KOPT-K1 (cell line): ENCODE results near the gene PKNOX2.

Experiments
- H3K27ac ChIP-seq: fragments of 200-600 bp; sonication (generic); 2 replicates; pipeline ENCODE4 v1.5.1; 2016; ENCODE audit warnings: antibody characterized with exemption, mild to moderate bottlenecking, low read depth, low read length; ENCODE audit not compliant: poor library complexity, severe bottlenecking
- H3K36me3 ChIP-seq: fragments of 200-600 bp; sonication (generic); 2 replicates; pipeline ENCODE4 v1.5.1; 2017; ENCODE audit warnings: antibody characterized with exemption, mild to moderate bottlenecking, low read length, moderate library complexity; ENCODE audit not compliant: insufficient read depth
- H3K9me3 ChIP-seq: fragments of 200-600 bp; sonication (generic); 2 replicates; pipeline ENCODE4 v1.5.1; 2017; ENCODE audit warnings: antibody characterized with exemption, low read length, mild to moderate bottlenecking; ENCODE audit not compliant: insufficient read depth, poor library complexity, severe bottlenecking

Gene PKNOX2

DNA sequence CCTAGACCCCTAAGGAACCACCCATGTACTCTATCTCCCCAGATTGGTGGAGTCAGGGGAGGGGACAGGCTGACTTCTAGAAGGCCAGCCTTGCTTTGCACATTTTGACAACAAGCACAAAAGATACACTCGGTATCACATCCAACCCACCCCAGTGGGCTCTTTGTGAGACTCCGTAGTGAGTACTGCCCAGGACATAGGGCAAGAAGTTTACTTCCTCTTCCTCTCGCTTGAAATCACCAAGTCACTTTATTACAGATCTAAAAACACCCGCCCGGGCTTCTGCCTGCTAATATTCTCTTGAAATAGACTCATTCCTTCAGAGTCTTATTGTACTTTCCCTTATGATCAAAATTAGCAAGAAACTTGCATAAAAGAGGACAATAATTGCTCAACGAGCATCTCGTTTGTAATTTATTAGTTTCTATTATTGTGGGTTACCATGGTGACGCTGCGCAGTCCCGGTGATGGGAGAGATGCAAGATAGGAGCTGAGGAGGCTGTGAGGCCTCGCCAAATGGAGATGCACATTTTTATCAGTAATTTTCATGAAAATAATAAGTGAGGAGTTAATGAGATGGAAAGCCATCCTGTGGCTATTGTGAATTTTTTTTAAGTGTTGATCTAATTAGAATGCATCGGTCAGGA, 234.6 kb downstream of the PKNOX2 start:
- no peak overlapping the region for H3K27ac ChIP-seq
- H3K9me3 ChIP-seq: no peaks in the 10 kb centered on the region
- no peaks in the 10 kb centered on the region for H3K36me3 ChIP-seq

DNA sequence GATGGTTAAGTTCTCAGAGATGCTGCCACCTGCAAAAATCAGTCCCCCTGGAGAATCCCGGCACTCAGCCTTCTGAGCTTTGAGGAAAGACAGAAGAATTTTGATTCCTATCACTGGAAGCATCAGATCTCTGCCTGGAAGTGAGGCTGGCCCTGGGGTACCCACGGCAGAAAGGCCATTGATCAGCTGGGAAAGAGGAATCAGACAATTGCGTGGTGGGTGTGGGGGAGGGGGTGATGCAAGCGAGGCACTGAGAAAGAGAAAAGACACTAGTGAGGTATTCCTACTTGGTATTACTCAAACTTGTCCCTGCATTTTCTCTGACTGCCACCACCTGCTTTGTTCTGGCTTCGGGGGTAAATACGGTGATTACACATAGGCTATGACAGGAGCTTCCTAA, 235.4 kb downstream of the PKNOX2 start:
- H3K9me3 ChIP-seq: no peaks in the 10 kb centered on the region
- no peak overlapping the region for H3K27ac ChIP-seq

DNA sequence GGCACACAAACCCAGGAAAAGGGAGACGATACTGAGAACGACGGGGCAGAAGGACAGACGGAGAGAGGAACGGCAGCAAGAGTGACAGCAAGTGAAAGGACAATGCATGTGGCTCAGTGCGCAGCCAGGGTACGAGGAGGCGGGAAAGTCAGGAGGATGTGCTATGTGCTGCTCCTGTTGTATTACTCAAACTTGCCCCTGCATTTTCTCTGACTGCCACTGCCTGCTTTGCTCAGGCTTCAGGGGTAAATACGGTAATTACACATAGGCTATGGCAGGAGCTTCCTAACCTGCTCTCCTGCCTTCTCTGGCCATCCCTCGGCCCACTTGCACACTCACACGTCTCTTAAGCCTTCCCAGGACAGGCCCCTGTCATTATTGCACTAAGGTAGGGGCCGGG, 236.7 kb downstream of the PKNOX2 start:
- H3K9me3 ChIP-seq: no peaks in the 10 kb centered on the region
- H3K36me3 ChIP-seq: no peaks in the 10 kb centered on the region
- no peak overlapping the region for H3K27ac ChIP-seq

More for the DNA sequence above, 235.4 kb downstream of the PKNOX2 start:
- H3K36me3 ChIP-seq: no peaks in the 10 kb centered on the region

DNA sequence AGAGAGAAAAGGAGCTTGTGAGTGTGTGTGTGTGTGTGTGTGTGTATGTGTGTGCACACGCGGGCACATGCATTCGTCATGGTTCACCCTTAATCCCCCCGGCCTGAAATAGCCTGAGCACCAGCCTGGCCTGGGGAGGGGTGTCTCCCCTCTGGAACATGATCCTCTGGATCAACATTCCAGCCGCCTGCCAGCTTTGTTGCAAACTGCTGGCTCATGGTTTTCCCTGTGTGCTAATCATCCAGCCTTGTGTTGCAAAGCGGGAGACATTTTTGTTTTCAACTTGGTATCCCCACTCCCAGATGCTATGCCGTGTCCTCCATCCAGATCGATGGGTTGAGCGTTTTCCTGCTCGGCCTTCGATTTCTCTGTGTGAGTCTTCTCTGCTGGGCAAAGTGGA, 237.2 kb downstream of the PKNOX2 start:
- Histone ChIP-seq H3K27ac (no peak overlapping the region), H3K9me3 (no peaks in the 10 kb centered on the region), H3K36me3 (no peaks in the 10 kb centered on the region)

DNA sequence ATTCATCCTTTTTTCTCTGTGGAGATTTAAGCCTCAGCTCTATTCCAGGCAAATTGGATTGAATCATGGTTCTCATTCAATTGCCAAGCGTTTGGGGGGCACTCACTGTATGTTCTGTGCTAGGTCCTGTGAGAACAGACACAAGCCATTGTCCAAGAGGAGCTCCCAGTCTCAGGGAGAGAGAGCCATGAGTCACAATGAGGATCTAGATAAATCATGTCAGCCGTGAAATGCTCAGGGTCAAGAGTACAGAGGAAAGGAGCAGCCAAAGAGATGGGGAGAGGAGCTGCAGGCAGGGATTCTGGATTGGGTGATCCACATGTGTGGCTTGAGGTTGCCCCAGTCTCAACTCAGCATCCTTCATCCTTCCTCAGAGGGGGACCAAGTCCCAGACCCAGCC, 237.9 kb downstream of the PKNOX2 start:
- Histone ChIP-seq H3K36me3 (no peaks in the 10 kb centered on the region), H3K9me3 (no peaks in the 10 kb centered on the region), H3K27ac (no peak overlapping the region)

DNA sequence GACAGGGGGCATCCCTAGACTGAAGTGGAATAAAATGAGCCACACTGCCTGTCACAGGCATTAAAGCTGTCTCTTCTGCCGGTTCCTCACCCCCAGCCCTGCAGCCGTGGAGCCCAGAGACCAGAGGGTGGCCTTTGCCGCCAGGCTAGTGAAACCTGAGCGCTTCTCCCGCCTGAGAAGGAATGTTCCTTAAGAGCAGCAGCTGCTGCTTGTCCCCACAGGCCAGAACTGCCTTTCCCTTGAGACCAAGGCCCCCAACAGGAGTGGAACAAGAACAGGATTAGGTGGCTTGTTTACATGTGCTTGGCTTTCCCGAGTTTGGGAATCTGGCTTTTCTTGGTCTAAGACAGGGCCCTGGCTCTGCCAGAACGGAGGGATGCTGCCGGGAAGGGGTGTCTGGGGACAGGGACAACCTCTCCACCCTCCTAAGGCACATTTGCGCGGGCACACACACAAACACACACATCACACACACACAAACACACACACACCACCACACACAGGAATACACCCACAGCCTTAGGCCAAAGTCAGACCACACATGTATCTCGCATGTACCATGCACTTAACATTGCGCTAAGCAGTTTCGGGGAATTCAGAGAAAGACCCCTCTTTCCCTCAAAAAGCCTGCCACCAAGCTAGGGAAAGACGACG, 239.7 kb downstream of the PKNOX2 start:
- H3K9me3 ChIP-seq: no peaks in the 10 kb centered on the region
- H3K36me3 ChIP-seq: no peaks in the 10 kb centered on the region
- H3K27ac ChIP-seq: no peak overlapping the region

DNA sequence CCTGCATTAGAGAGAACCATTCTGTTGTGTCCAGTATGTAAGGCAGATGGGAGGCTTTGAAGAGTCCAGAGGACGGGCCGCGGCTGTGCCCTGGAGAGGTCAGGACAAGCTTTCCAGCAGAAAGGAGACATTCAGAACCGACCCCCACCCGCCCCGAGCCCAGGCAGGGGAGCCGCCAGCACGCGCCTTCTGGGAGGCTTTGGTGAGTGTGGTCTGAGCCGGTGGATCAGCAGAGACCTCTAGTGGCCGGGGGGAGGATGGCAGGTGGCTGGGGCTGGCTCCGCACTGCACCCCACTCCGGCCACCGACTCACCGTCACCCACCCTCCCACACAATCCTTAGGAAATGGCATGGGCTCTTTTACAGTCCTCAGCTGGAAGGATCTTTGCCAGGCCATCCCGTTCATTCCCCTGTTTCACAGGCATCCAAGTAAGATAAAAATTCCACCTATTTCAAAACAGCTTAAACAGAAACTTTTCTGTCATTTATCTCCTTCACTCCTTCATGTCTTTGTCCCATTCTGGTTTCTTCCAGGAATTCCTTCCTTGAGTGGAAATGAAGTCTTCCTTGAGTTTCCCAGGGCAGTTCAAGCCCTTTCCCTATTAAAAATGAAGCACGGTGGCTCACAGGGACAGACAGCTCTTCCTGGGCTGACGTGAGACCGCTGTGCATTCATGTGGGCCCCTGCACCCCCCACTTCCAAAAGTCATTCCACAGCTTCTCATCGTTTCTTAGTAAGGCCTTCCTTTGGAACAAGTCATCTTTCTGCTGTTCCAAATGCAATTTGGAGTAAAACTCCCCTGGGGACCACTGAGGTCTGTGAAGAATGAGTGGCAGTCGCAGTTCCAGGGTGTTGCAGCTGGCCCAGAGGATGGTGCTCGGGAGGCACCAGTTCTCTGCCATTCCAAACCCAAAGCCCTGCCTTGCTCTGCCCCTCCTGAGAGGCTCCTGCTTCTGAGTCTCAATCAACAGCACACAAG, 240.6 kb downstream of the PKNOX2 start:
- Histone ChIP-seq H3K36me3 (no peaks in the 10 kb centered on the region), H3K27ac (no peak overlapping the region), H3K9me3 (no peaks in the 10 kb centered on the region)

DNA sequence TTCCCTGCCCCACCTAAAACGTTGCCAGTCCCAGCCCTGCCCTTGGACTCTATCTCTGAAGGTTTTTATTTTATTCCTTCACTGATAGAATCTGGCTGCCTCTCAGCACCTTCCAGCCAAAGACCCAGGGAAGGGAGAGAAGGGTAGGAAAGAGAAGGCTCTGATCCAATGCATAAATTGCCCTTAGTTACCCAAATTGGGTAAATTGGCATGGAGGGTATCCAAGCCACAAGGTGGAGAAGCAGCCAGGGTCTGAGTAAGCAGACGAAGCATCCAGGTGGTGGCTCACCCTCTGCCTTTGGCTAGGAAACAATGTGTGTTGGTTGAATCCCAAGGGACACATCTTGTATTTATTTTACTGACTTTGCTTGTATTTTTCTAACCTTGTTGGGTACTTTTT, 242.5 kb downstream of the PKNOX2 start:
- no peak overlapping the region for H3K27ac ChIP-seq
- H3K9me3 ChIP-seq: no peaks in the 10 kb centered on the region
- no peaks in the 10 kb centered on the region for H3K36me3 ChIP-seq

DNA sequence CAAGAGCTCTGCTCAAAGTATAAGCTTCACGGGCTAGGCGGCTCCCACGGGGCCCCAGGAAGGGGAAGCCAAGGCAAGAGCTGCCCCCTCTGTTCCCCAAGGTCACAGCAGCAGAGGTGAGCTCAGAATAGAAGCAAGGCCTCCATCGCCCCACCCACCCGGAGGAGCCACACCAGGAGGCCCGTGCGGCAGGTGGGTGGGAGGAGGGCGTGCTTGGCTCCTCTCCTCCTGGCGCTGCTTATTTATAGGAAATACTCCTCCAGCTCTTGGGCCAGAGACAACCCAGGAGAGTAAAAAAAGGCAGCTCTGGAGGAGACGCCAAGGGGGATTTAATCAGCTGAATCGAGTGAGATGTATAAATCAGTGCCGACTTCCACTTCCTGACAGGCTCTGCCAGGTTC, 243.8 kb downstream of the PKNOX2 start:
- Histone ChIP-seq H3K36me3 (no peaks in the 10 kb centered on the region), H3K27ac (no peak overlapping the region), H3K9me3 (no peaks in the 10 kb centered on the region)

DNA sequence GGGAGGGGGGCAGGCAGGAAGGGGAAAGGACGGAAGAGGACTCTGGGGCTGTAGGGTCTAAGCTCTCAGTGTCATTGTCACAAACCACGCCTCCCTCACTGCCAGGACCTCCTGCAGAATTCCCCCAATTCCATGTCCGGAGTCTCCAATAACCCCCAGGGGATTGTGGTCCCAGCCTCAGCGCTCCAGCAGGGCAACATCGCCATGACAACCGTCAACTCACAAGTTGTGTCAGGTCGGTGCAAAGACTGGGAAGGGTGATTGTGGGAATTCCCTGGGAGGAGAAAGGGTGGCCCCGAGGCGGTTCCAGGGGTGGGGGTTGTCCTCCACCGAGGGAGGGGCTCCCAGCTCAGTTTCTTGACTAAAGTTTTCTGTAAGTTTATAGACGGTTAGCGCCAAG, 245.5 kb downstream of the PKNOX2 start:
- H3K36me3 ChIP-seq: no peaks in the 10 kb centered on the region
- no peaks in the 10 kb centered on the region for H3K9me3 ChIP-seq
- no peak overlapping the region for H3K27ac ChIP-seq

DNA sequence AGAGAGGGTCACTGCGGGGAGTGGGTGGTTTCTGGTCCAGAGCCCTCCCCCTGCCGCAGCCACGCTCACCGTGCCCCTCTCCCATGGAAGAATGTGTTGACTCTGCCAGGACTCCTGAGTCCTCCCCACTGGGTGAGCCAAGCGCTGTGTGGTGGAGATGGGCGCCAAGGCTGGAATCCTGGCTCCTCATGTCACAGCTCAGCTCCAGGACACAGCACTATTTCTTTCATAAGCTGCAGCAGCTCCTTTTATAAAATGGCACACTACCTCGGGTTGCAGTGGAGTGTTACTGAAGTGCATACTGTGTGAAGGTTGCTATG, 247.6 kb downstream of the PKNOX2 start:
- no peaks in the 10 kb centered on the region for H3K9me3 ChIP-seq

DNA sequence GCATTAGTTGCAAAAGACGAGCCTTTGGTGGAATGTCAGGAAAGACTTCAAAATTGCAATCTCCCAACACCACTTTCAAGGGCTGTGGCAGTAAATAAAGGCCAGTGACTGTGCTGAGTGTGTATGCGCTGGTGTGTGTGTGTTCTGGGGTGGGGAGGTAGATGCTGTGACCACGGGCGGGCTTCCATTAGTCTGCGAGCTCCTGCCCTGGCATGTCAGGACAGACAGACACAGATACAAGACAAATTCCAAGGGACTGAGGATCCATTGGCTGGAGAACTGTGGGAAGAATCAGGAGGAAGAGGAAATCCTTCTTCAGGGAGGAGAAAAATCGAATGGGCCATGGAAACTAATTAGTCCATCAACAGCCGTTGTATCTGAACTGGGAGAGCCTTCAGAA, 248.0 kb downstream of the PKNOX2 start:
- no peaks in the 10 kb centered on the region for H3K9me3 ChIP-seq
- H3K36me3 ChIP-seq: no peaks in the 10 kb centered on the region
- H3K27ac ChIP-seq: no peak overlapping the region

More for the DNA sequence above, 247.6 kb downstream of the PKNOX2 start:
- H3K36me3 ChIP-seq: no peaks in the 10 kb centered on the region
- H3K27ac ChIP-seq: no peak overlapping the region

DNA sequence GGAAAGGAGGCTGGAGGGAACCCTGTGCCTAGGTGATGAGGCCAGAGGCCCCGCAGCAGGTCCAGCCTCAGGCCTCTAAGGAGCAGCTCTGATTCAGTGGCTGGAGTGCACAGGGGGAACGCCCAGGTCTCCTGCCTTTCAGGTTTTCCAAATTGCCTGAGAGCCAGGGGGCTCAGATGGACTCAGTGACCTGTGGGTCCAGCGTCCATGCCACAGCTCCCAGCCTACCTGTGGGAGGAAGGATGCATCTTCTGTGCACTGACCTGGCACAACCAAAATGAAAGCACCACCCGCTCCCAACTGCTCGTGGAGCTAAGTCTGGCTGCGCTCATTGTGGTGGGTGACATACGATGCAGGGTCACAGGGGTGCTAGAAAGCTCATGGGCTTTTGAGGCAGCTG, 248.7 kb downstream of the PKNOX2 start:
- H3K27ac ChIP-seq: no peak overlapping the region
- no peaks in the 10 kb centered on the region for H3K36me3 ChIP-seq
- no peaks in the 10 kb centered on the region for H3K9me3 ChIP-seq

DNA sequence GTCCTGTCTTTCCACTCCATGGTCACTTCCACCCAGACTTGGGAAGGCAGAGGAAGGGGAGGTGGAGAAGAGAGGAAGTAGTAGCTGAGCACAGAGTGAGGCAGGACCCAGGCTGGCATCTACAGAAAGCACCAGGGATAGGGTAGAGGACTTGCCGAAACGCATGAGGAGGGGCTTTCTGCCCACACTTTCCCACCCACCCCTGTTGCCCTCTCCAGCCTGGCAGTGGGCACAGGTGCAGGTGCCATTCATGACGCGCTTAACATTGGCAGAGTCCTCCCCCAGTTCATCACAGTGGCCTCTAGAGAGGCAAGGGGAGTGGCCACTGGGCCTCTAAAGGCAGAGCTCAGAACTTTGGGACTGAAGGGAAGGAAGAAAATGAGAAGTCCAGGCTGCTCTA, 249.6 kb downstream of the PKNOX2 start:
- Histone ChIP-seq H3K36me3 (no peaks in the 10 kb centered on the region), H3K9me3 (no peaks in the 10 kb centered on the region), H3K27ac (no peak overlapping the region)
